ENCODE measurements around the gene KRTAP5-3. TPM values are rescaled to one million over a fixed set of nuclear protein-coding genes. Genes with fewer than 3 reads are reported as not detected.

KRTAP5-3 gene
- total RNA-seq, 2 experiments from 2014 or later: not detected

DNA sequence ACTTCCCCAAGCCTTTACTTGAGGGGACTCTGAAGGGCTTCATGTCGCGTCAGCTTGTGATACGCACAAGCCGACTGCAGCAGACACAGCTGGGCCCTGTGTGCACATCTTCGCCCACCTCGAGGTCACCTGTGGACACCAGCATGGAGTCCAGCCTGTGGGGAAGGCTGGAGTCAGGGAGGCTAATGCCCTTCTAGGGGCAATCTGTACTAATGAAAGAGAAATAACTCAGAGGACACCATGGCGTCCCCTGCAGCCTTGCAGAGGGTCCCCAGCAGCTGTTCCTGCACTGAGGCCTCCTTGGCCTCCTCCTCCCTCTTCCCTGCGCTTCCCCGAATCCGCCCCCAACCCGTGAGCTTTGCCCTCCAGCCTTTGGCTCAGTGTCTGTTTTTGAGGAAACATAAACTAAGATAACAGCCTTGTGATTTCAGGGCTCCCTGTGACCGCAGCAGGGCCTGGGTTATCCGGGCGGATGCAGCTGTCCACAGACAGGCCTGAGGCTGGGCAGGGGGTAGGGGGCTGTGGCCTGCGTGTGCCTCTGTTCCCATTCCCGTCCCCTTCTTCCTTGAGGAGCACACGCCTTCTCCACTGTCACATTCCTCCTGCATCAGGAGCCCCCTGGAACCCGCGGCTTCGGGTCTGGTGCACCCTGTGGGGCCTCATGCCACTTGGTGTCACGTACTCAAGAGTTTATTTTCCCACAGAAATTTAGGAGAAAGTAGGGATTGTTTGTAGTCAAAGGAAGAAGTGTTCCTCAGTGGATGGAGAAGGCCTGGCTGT is 46.3 kb upstream of the KRTAP5-3 start:
- TF ChIP-seq CTCF (IDR thresholded peaks at IDR 0.05): no peak
- no peaks in the 10 kb centered on the region for H3K36me3 Mint-ChIP-seq (ENCODE audit: low read depth)
- H3K4me1 Mint-ChIP-seq (ENCODE audit: low read depth): no peaks in the 10 kb centered on the region
- no peak overlapping the region for H3K4me3 Mint-ChIP-seq
- DNase-seq (no peak), ATAC-seq (no peak)
- no peak overlapping the region for H3K27ac Mint-ChIP-seq
- CTCF ChIA-PET: interaction anchor here (0.7 to 7.4 kb wide), 7 partner anchors 14 to 347 kb away, joined by 3 to 95 read pairs (median 27); partner anchors contain the start of gene SYT8
- POLR2A ChIA-PET: no interaction called here
- H3K27me3 Mint-ChIP-seq: peaks cover 19% of the 10 kb centered on the region
- intact Hi-C loops (cut with micrococcal nuclease): loop anchor here (5.0 kb wide), 1 partner anchor 173 kb away; no protein-coding TSS in a partner anchor
- H3K9me3 Mint-ChIP-seq: no peaks in the 10 kb centered on the region

- POLR2A ChIA-PET: no interaction called here
- Mint-ChIP-seq H3K4me1 (ENCODE audit: low read depth) (no peaks in the 10 kb centered on the region), H3K9me3 (no peaks in the 10 kb centered on the region), H3K36me3 (ENCODE audit: low read depth) (no peaks in the 10 kb centered on the region), H3K27ac (no peak overlapping the region), H3K4me3 (no peak overlapping the region), H3K27me3 (peaks cover 16% of the 10 kb centered on the region)
- TF ChIP-seq CTCF (IDR thresholded peaks at IDR 0.05): no peak
- ATAC-seq: no peak
- CTCF ChIA-PET: interaction anchor here (0.7 to 7.4 kb wide), 30 partner anchors 13 to 500 kb away, joined by 3 to 95 read pairs (median 6); partner anchors contain the start of genes KRTAP5-5 and SYT8
- intact Hi-C loops (cut with micrococcal nuclease): loop anchor here (5.0 kb wide), 1 partner anchor 174 kb away; no protein-coding TSS in a partner anchor
- no peak for DNase-seq
These were observed 45.5 kb upstream of the KRTAP5-3 start for GRCh38 chr11:1653541-1654387.

GRCh38 chr11:1652771-1653540 is 44.7 kb upstream of the KRTAP5-3 start:
- H3K27ac Mint-ChIP-seq: no peak overlapping the region
- ChIA-PET POLR2A (interaction anchor here (1.0 kb wide), 1 partner anchor 180 kb away, joined by 3 read pairs; no protein-coding TSS in a partner anchor), CTCF (interaction anchor here (0.6 to 7.4 kb wide), 65 partner anchors 12 to 510 kb away, joined by 3 to 95 read pairs (median 4); partner anchors contain the start of genes KRTAP5-5 and SYT8)
- intact Hi-C loops (cut with micrococcal nuclease): loop anchor here (5.0 kb wide), 1 partner anchor 174 kb away; no protein-coding TSS in a partner anchor
- DNase-seq: peak; percentile 74
- peak; percentile 89 for ATAC-seq
- H3K4me1 Mint-ChIP-seq (ENCODE audit: low read depth): no peaks in the 10 kb centered on the region
- TF ChIP-seq CTCF (IDR thresholded peaks at IDR 0.05): peak; percentile 94
- no peaks in the 10 kb centered on the region for H3K36me3 Mint-ChIP-seq (ENCODE audit: low read depth)
- H3K4me3 Mint-ChIP-seq: no peak overlapping the region
- peaks cover 14% of the 10 kb centered on the region for H3K27me3 Mint-ChIP-seq
- H3K9me3 Mint-ChIP-seq: no peaks in the 10 kb centered on the region

DNA sequence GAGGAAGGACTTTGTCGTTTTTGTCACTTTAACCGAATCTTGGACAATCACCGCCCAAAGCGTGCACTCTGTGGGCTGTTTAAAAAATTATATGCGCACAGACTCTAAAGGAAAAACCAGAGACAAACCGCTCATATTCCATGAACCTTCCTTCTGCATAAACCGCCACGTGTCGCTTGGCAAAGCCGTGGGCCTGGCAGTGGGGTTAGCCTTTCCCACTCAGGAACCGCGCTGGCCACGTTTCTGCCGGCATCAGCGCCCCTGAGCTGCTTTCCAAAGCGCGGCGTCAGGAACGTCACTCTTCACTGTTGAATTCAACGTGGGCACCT is 44.1 kb upstream of the KRTAP5-3 start:
- ChIA-PET POLR2A (interaction anchor here (1.0 kb wide), 1 partner anchor 181 kb away, joined by 3 read pairs; no protein-coding TSS in a partner anchor), CTCF (interaction anchor here (0.6 to 7.4 kb wide), 65 partner anchors 12 to 510 kb away, joined by 3 to 95 read pairs (median 4); partner anchors contain the start of genes KRTAP5-5 and SYT8)
- Mint-ChIP-seq H3K27ac (no peak overlapping the region), H3K27me3 (peaks cover 14% of the 10 kb centered on the region), H3K4me3 (no peak overlapping the region), H3K9me3 (no peaks in the 10 kb centered on the region), H3K36me3 (ENCODE audit: low read depth) (no peaks in the 10 kb centered on the region), H3K4me1 (ENCODE audit: low read depth) (no peaks in the 10 kb centered on the region)
- ATAC-seq: no peak
- no peak for DNase-seq
- no peak for TF ChIP-seq CTCF (IDR thresholded peaks at IDR 0.05)
- intact Hi-C loops (cut with micrococcal nuclease): loop anchor here (5.0 kb wide), 1 partner anchor 175 kb away; no protein-coding TSS in a partner anchor

Data from activated CD8-positive, alpha-beta T cell treated with anti-CD3 and anti-CD28 coated beads for 36 hours (primary cell).